ENCODE measurements around the gene TCEAL9.
"Not testable (repeated sequence)": the region's sequence is repeated elsewhere in the genome, so short reads cannot be mapped to it uniquely, and the experiment has no call there.

The TCEAL9 gene

GRCh38 chrX:103356858-103357257, 552 bp downstream of the TCEAL9 start:
- Histone ChIP-seq H3K4me3 (ENCODE audit: low read length) (peak overlapping the region; percentile 97), H3K9ac (ENCODE audit: low read depth, low read length) (peak overlapping the region; percentile 95; the same call in 1 of the 2 replicates), H3K9me3 (ENCODE audit: insufficient read depth, low read depth, low read length) (no peaks in the 10 kb centered on the region), H3K36me3 (ENCODE audit: insufficient read depth, low read depth, low read length) (peaks cover 12% of the 10 kb centered on the region; the same call in 1 of the 2 replicates), H3K27me3 (ENCODE audit: insufficient read depth, low read length) (no peaks in the 10 kb centered on the region), H3K4me1 (ENCODE audit: insufficient read depth, low read length) (peaks cover 3% of the 10 kb centered on the region; the same call in 1 of the 2 replicates), H3K27ac (ENCODE audit: low read length) (peak overlapping the region; percentile 91)

DNA sequence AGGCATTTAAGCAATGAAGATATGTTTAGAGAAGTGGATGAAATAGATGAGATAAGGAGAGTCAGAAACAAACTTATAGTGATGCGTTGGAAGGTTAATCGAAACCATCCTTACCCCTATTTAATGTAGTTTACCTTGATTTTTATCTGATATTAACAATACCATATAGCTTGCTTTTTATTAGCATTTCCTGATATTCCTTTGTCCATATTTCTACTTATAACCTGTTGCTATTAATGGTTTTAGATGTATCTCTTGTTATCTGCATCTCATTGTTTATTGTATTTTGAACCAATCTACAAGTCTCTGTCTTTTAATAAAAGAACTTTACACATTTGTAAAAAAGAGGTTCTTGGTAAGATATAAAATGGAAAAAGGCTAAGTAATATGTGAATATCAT, 1.6 kb downstream of the TCEAL9 start:
- no peak overlapping the region for H3K9ac ChIP-seq (ENCODE audit: low read depth, low read length)
- H3K9me3 ChIP-seq (ENCODE audit: insufficient read depth, low read depth, low read length): no peaks in the 10 kb centered on the region
- peak overlapping the region; percentile 97 for H3K4me3 ChIP-seq (ENCODE audit: low read length)
- no peaks in the 10 kb centered on the region for H3K27me3 ChIP-seq (ENCODE audit: insufficient read depth, low read length)
- peaks cover 7% of the 10 kb centered on the region; the same call in 1 of the 2 replicates for H3K4me1 ChIP-seq (ENCODE audit: insufficient read depth, low read length)
- peaks cover 12% of the 10 kb centered on the region; the same call in 1 of the 2 replicates for H3K36me3 ChIP-seq (ENCODE audit: insufficient read depth, low read depth, low read length)
- no peak overlapping the region for H3K27ac ChIP-seq (ENCODE audit: low read length)

DNA sequence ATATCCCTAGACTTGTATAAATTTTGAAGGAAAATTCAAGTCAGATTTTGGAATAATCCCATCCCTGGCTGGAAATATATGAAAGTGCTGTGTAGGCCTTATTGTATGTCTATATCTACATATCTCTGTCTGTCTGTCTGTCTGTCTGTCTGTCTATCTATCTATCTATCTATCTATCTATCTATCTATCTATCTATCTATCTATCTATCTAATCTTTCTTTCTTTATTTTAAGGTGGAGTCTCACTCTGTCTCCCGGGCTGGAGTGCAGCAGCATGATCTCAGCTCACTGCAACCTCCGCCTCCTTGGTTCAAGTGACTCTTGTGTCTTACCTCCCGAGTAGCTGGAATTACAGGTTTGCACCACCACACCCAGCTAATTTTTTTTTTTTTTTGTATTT, 3.3 kb downstream of the TCEAL9 start:
- H3K9me3 ChIP-seq (ENCODE audit: insufficient read depth, low read depth, low read length); H3K4me1 ChIP-seq (ENCODE audit: insufficient read depth, low read length); H3K27ac ChIP-seq (ENCODE audit: low read length); H3K4me3 ChIP-seq (ENCODE audit: low read length); H3K27me3 ChIP-seq (ENCODE audit: insufficient read depth, low read length); H3K9ac ChIP-seq (ENCODE audit: low read depth, low read length): not testable (repeated sequence)
- peaks cover 12% of the 10 kb centered on the region; the same call in 1 of the 2 replicates for H3K36me3 ChIP-seq (ENCODE audit: insufficient read depth, low read depth, low read length)

GRCh38 chrX:103360092-103360491, 3.8 kb downstream of the TCEAL9 start:
- H3K27me3 ChIP-seq (ENCODE audit: insufficient read depth, low read length): no peaks in the 10 kb centered on the region
- no peak overlapping the region for H3K27ac ChIP-seq (ENCODE audit: low read length)

DNA sequence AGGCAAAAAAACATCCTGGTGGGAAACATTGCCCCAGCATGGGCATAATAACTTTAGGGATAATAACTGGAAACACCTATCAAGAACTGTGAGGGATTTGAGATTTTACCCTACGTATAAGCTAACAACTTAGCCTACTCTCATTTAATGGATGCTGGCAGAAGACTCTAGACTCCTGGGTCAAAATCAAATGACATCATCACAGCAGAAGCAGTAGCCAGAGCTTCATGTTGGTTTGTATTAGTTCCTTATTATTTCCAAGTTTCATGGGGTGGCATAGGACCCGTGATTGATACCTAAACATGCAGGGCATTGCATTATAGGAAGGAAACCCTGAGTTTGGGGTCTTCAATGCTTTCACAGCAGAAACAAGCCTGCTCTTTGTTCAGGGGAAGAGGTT, 4.6 kb downstream of the TCEAL9 start:
- H3K4me3 ChIP-seq (ENCODE audit: low read length): no peak overlapping the region
- H3K4me1 ChIP-seq (ENCODE audit: insufficient read depth, low read length): peaks cover 7% of the 10 kb centered on the region; the same call in 1 of the 2 replicates
- no peaks in the 10 kb centered on the region for H3K9me3 ChIP-seq (ENCODE audit: insufficient read depth, low read depth, low read length)
- H3K27ac ChIP-seq (ENCODE audit: low read length): no peak overlapping the region
- H3K27me3 ChIP-seq (ENCODE audit: insufficient read depth, low read length): no peaks in the 10 kb centered on the region
- no peak overlapping the region for H3K9ac ChIP-seq (ENCODE audit: low read depth, low read length)
- peaks cover 12% of the 10 kb centered on the region; the same call in 1 of the 2 replicates for H3K36me3 ChIP-seq (ENCODE audit: insufficient read depth, low read depth, low read length)

More at GRCh38 chrX:103360092-103360491, 3.8 kb downstream of the TCEAL9 start:
- Histone ChIP-seq H3K9me3 (ENCODE audit: insufficient read depth, low read depth, low read length) (no peaks in the 10 kb centered on the region), H3K36me3 (ENCODE audit: insufficient read depth, low read depth, low read length) (peaks cover 12% of the 10 kb centered on the region; the same call in 1 of the 2 replicates), H3K4me1 (ENCODE audit: insufficient read depth, low read length) (peaks cover 7% of the 10 kb centered on the region; the same call in 1 of the 2 replicates), H3K9ac (ENCODE audit: low read depth, low read length) (no peak overlapping the region), H3K4me3 (ENCODE audit: low read length) (no peak overlapping the region)

- H3K27me3 ChIP-seq (ENCODE audit: insufficient read depth, low read length): no peaks in the 10 kb centered on the region
- H3K9ac ChIP-seq (ENCODE audit: low read depth, low read length): no peak overlapping the region
- no peaks in the 10 kb centered on the region for H3K9me3 ChIP-seq (ENCODE audit: insufficient read depth, low read depth, low read length)
- H3K36me3 ChIP-seq (ENCODE audit: insufficient read depth, low read depth, low read length): peaks cover 12% of the 10 kb centered on the region; the same call in 1 of the 2 replicates
- no peak overlapping the region for H3K4me3 ChIP-seq (ENCODE audit: low read length)
- no peak overlapping the region for H3K27ac ChIP-seq (ENCODE audit: low read length)
- H3K4me1 ChIP-seq (ENCODE audit: insufficient read depth, low read length): peaks cover 7% of the 10 kb centered on the region; the same call in 1 of the 2 replicates
Observed at GRCh38 chrX:103361798-103362197, 5.5 kb downstream of the TCEAL9 start.

DNA sequence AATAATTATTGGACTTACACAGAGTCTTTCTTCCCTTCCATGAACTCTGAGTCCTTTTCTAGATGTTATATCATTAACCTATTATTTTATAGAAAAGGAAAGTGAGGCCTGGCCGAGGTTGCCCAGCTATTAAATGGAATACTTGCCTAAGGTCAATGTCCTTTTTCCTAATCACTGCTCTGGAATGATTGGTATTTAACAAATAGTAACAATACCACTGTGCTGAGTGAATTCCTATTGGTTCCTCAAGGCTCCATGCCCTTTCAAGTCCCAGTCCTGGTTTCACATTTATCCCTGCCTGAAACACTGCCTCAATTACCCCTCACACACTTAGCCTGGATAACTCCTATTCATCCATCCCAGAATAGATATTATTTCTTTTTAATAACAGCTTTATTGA, 6.2 kb downstream of the TCEAL9 start:
- Histone ChIP-seq H3K27me3 (ENCODE audit: insufficient read depth, low read length) (no peaks in the 10 kb centered on the region), H3K36me3 (ENCODE audit: insufficient read depth, low read depth, low read length) (peaks cover 11% of the 10 kb centered on the region; the same call in 1 of the 2 replicates), H3K9ac (ENCODE audit: low read depth, low read length) (no peak overlapping the region), H3K27ac (ENCODE audit: low read length) (no peak overlapping the region), H3K4me3 (ENCODE audit: low read length) (no peak overlapping the region), H3K4me1 (ENCODE audit: insufficient read depth, low read length) (peaks cover 10% of the 10 kb centered on the region; the same call in 1 of the 2 replicates), H3K9me3 (ENCODE audit: insufficient read depth, low read depth, low read length) (no peaks in the 10 kb centered on the region)

GRCh38 chrX:103363046-103363445, 6.7 kb downstream of the TCEAL9 start:
- no peaks in the 10 kb centered on the region for H3K27me3 ChIP-seq (ENCODE audit: insufficient read depth, low read length)
- peaks cover 15% of the 10 kb centered on the region; the same call in 1 of the 2 replicates for H3K4me1 ChIP-seq (ENCODE audit: insufficient read depth, low read length)
- H3K27ac ChIP-seq (ENCODE audit: low read length): no peak overlapping the region
- no peak overlapping the region for H3K9ac ChIP-seq (ENCODE audit: low read depth, low read length)
- H3K9me3 ChIP-seq (ENCODE audit: insufficient read depth, low read depth, low read length): no peaks in the 10 kb centered on the region
- no peak overlapping the region for H3K4me3 ChIP-seq (ENCODE audit: low read length)
- H3K36me3 ChIP-seq (ENCODE audit: insufficient read depth, low read depth, low read length): peaks cover 5% of the 10 kb centered on the region; the same call in 1 of the 2 replicates

DNA sequence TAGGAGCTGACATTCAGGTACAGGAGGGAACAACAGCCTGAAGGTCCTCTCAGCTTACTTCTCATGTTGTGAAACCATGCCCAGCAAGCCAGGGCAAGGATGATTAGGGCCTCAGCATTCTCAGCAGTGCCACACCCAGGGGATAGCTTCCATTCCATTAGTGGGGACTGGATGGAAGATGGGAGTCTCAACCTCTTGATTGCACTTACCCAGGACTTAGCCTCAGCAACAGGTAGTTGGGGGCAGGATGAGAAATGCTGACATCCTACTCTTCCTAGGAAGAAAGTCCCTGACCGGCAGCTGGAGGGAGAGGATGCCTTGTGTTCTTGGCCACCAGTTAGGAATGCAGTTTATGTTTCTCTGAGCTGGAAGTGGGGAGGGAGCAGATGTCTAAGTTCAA, 11.2 kb downstream of the TCEAL9 start:
- Histone ChIP-seq H3K27ac (ENCODE audit: low read length) (no peak overlapping the region), H3K27me3 (ENCODE audit: insufficient read depth, low read length) (no peaks in the 10 kb centered on the region), H3K9ac (ENCODE audit: low read depth, low read length) (no peak overlapping the region), H3K36me3 (ENCODE audit: insufficient read depth, low read depth, low read length) (no peaks in the 10 kb centered on the region), H3K4me1 (ENCODE audit: insufficient read depth, low read length) (peaks cover 8% of the 10 kb centered on the region; the same call in 1 of the 2 replicates), H3K4me3 (ENCODE audit: low read length) (no peak overlapping the region), H3K9me3 (ENCODE audit: insufficient read depth, low read depth, low read length) (no peaks in the 10 kb centered on the region)

DNA sequence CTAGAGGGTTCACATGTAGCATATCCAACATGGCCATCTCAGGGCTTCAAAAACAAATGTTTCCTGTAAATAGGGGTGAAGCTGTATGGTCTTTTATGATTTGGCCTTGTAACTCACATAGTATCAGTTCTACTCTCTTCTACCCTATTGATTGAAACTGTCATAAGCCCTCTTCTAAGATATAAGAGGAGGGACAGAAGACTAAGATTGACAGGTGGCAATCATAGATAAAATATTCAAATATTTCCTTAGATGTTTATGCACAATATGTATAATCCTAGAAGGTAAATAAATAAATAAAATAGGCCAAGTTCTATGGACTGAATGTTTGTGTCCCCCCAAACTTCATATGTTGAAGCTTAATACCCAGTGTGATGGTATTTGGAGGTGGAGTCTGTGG, 13.2 kb downstream of the TCEAL9 start:
- Histone ChIP-seq H3K27me3 (ENCODE audit: insufficient read depth, low read length) (no peaks in the 10 kb centered on the region), H3K9ac (ENCODE audit: low read depth, low read length) (no peak overlapping the region), H3K9me3 (ENCODE audit: insufficient read depth, low read depth, low read length) (no peaks in the 10 kb centered on the region), H3K36me3 (ENCODE audit: insufficient read depth, low read depth, low read length) (no peaks in the 10 kb centered on the region), H3K4me1 (ENCODE audit: insufficient read depth, low read length) (peaks cover 8% of the 10 kb centered on the region; the same call in 1 of the 2 replicates), H3K27ac (ENCODE audit: low read length) (no peak overlapping the region), H3K4me3 (ENCODE audit: low read length) (no peak overlapping the region)

GRCh38 chrX:103372886-103373285, 16.6 kb downstream of the TCEAL9 start:
- no peak overlapping the region for H3K27ac ChIP-seq (ENCODE audit: low read length)
- peaks cover 8% of the 10 kb centered on the region for H3K36me3 ChIP-seq (ENCODE audit: insufficient read depth, low read depth, low read length)
- peaks cover under 1% of the 10 kb centered on the region; the same call in 1 of the 2 replicates for H3K4me1 ChIP-seq (ENCODE audit: insufficient read depth, low read length)
- H3K4me3 ChIP-seq (ENCODE audit: low read length): no peak overlapping the region
- H3K9me3 ChIP-seq (ENCODE audit: insufficient read depth, low read depth, low read length): no peaks in the 10 kb centered on the region
- H3K27me3 ChIP-seq (ENCODE audit: insufficient read depth, low read length): no peaks in the 10 kb centered on the region
- H3K9ac ChIP-seq (ENCODE audit: low read depth, low read length): no peak overlapping the region

- H3K27ac ChIP-seq (ENCODE audit: low read length): no peak overlapping the region
- H3K9ac ChIP-seq (ENCODE audit: low read depth, low read length): no peak overlapping the region
- H3K27me3 ChIP-seq (ENCODE audit: insufficient read depth, low read length): no peaks in the 10 kb centered on the region
- H3K36me3 ChIP-seq (ENCODE audit: insufficient read depth, low read depth, low read length): peaks cover 15% of the 10 kb centered on the region
- no peaks in the 10 kb centered on the region; the same call in 1 of the 2 replicates for H3K4me1 ChIP-seq (ENCODE audit: insufficient read depth, low read length)
- no peaks in the 10 kb centered on the region for H3K9me3 ChIP-seq (ENCODE audit: insufficient read depth, low read depth, low read length)
- H3K4me3 ChIP-seq (ENCODE audit: low read length): no peak overlapping the region
Observed at GRCh38 chrX:103373581-103373980, 17.3 kb downstream of the TCEAL9 start.

Data from iPS-20b (cell line).